Measurements from ENCODE around the gene SLCO2B1.

Gene SLCO2B1

DNA sequence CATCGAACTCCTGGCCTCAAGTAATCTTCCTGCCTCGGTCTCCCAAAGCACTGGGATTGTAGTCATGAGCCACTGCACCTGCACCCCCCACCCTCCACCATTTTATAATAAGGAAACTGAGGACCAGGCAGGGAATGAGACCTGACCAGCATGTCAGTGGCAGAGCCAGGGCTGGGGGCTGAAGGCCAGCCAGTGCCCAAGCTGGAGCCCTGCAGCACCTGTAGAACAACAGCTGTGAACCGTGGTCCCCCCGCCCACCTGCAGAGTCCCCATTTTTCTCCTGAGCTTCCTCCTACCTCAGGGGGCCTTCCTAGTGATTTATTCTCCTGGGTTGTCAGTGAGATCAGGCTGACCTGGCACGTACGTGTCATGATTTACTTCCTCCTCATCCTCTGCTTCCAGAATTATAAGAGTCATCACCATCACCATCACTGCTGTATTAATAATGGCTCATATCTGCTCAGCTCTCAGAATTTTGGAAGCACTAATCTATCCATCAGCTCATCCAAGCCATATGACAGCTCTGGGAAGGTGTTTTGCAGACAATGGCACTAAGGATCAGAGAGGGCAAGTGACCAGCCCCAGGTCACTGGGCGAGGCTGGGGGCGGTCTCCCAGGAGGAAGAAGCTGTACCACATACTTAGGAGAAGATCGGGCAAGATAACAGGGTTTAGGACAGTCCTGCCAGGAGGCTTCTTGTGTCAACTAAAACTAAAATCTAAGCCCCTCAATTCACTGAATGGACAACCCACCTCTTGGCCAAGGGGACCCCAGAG lies 5.5 kb upstream of the SLCO2B1 start:
- DNase-seq, result no peak

DNA sequence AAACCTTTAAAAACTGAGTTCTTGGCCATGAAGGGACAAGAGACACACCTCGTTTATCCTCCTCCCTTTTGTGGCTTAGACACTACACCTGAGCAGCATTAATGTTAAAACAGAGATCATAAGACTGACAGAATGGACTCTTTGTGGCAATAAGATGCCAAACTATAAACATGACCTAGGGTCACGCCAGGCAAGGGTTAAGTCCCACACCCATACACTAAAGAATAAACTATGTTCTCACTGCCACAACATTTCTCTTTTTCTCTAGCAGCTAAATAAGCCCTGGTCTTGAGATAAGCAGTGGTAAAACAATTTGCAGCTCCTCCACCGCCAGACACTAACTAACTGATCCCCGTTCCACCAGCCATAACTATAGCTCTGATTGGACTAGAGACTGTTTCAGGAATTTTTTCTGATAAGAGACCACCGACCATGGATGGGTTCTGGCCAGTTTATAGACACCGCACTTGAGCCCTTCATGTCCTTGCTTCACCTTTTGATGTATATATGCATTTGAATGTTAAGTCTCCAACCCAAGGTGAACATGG lies 4.9 kb upstream of the SLCO2B1 start:
- DNase-seq, result no peak

GRCh38 chr11:75146711-75147110 lies 4.2 kb upstream of the SLCO2B1 start:
- no peak for DNase-seq

GRCh38 chr11:75147191-75147874 lies 3.6 kb upstream of the SLCO2B1 start:
- no peak for DNase-seq

- no peak for DNase-seq
Observed at GRCh38 chr11:75147875-75148263, 3.0 kb upstream of the SLCO2B1 start.

GRCh38 chr11:75148436-75148983 lies 2.4 kb upstream of the SLCO2B1 start:
- DNase-seq, result no peak

- DNase-seq, result no peak
Observed at GRCh38 chr11:75149766-75150465, 991 bp upstream of the SLCO2B1 start.

- DNase-seq, result no peak
Observed at GRCh38 chr11:75151346-75152047, 590 bp downstream of the SLCO2B1 start.

DNA sequence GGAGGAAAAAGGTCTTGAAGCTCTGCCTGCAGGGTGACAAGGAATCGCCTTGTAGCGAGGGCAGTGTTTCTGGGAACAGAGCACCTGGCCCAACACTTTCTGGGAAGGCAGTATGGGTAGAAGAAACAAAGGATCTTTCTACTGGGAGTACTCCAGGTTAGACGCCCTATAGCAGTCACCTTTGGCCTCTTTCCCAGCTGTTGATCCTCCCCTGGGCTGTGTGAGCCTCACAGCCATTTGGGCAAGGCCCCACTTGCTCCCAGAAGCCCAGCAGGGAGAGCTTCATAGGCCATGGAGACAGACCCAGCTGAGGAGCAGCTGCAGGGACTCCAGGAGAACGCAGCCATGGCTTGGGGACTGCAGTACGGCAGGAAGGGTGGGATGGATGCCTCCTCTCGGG lies 1.2 kb downstream of the SLCO2B1 start:
- no peak for DNase-seq

GRCh38 chr11:75152651-75153427 lies 1.9 kb downstream of the SLCO2B1 start:
- DNase-seq, result no peak

DNA sequence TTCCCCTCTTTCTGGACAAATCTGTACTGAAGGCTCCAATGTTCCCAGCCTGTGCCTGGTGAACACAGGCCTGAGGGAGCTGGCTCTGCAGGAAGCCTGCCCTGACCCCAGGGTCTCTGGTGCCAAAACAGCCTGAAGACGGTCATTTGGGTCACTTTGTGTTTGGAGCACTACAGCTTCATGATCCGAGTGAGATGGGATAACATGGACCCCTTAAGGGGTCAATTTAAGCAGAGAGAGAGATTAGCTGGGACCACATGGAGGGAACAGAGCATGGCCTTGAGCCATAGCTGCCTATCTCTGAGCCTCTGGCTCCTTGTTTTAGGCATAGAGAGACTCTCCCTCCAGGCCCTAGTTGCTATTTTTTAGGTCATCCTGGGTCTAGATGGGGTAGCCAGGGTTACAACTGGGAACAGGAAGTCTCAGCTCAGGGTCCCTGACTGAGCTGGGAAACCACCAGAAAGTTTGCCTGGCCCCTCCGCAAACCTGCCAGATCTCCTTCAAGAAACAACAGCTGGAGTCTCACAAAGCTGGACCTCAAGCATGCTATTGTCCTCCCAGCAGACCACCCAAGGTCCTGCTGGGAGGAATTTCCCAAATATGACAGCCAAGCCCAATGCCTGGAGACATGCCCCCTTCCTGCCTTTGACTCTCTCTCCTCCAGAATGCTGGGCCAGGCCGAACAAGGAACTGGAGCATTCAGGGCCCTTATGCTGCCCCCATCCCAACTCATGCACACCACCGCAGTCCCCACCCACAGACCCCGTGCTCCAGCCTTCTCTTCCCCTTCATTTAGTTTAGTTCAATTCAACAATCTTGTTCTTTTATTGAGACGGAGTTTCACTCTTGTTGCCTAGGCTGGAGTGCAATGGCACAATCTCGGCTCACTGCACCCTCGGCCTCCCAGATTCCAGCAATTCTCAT lies 4.0 kb downstream of the SLCO2B1 start:
- DNase-seq, result no peak

DNA sequence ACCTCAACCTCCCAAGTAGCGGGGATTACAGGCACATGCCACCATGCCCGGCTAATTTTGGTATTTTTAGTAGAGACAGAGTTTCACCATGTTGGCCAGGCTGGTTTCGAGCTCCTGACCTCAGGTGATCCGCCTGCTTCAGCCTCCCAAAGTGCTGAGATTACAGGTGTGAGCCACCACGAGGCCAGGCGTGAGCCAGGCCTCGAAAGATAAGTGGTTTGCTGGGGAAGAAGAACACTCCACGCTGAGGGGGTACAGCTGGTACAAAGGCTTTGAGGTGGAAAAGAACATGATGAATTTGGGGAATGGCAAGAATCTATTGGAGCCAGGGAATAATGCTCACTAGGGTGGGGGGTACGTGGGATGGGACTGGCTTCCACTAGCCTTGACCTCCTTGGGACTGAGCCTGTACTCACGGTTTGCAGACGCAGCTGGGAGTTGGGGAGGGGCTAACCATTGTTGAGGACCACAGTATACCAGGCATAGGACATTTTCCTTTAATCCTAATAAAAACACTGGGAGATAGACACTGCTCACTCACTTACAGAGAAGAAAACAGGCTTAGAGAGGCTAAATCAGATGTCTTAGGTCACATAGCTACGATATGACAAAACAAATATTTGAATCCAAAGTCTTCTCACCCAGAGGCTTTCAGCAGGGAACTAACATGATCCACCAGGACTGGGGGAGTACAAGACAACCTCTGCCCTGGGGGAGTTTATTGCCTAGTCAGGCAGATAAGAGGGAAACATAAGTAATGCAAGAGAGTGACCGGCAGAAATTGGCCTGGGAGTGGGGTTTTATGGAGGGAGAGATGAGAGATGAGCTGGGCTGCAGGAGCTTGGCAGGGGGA lies 4.9 kb downstream of the SLCO2B1 start:
- no peak for DNase-seq

DNA sequence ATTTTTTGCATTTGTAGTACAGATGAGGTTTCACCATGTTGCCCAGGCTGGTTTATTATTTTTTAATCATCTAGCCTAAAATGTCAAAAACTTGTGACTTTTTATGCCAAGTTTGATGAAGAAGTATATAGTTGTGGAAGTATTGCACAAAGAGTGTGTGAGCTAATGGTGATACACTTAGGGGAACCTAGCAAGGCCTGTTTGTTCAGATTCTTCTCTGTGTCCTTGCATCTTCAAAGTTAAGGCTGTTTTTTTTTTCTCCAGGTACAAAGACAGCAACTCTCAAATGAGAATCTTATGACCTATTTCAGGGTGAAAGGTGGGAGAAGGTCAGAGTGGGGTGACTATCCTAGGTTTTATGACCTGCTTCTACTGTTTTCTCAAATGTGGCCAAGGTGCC lies 7.3 kb downstream of the SLCO2B1 start:
- no peak for DNase-seq

- no peak for DNase-seq
Observed at GRCh38 chr11:75158696-75159150, 7.8 kb downstream of the SLCO2B1 start.

GRCh38 chr11:75159151-75159953 lies 8.4 kb downstream of the SLCO2B1 start:
- no peak for DNase-seq

GRCh38 chr11:75160220-75160757 lies 9.4 kb downstream of the SLCO2B1 start:
- DNase-seq, result no peak

- no peak for DNase-seq
Observed at GRCh38 chr11:75160880-75161279, 10.0 kb downstream of the SLCO2B1 start.

DNA sequence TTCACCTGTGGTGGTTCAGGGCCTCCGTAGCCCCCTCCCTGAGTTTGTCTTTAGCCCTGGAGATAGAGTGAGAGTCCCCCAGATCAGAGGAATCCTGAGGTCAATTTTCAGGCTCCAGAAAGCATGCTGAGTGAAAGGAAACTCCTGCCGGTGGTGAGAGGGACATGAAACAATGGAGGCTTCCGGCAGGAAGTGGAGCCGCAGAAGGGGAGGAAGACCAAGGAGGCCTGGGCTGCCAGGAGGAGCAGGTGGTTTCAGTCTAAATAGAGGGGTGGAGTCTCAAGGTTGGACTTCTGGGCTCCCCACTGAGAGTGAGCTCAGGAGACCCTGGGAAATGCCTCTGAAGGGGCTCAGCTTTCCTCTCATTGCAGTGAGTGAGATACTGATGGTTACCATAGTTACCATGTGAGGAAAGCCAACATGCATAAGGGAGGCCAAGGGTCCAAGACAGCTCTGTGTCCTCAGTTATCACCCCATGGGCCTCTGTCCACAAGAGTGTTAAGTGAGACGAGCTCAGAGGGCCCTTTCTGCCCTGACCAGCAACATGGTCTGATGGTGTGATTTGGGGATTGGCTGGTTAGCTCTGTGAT lies 10.7 kb downstream of the SLCO2B1 start:
- DNase-seq, result no peak

Data from activated CD4-positive, alpha-beta T cell treated with anti-CD3 and anti-CD28 coated beads for 4 hours (primary cell).